ENCODE results near the gene GPC5.
A peak's percentile ranks its signal among the peaks of the same experiment; 100 is the strongest.

GPC5 gene

DNA sequence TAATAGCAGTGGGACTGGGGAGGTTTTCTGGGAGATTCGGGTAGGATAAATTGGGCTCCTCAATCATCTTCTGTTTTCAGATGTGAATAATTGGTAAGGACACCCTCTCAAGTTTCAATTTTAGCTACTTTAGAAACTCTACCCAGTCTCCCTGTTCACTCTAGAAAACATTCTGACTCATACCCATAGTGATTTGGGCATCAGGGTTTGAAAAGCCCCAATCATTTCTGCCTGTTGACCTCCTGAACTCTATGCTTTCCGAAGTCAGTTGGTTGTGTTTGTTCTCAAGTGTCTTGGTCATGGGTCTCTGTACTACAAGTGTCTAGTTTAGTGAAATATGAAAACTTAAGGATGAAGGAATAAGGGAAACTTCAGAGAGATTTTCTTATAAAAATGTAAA, 916.8 kb downstream of the GPC5 start:
- TF ChIP-seq, protein P1, sequence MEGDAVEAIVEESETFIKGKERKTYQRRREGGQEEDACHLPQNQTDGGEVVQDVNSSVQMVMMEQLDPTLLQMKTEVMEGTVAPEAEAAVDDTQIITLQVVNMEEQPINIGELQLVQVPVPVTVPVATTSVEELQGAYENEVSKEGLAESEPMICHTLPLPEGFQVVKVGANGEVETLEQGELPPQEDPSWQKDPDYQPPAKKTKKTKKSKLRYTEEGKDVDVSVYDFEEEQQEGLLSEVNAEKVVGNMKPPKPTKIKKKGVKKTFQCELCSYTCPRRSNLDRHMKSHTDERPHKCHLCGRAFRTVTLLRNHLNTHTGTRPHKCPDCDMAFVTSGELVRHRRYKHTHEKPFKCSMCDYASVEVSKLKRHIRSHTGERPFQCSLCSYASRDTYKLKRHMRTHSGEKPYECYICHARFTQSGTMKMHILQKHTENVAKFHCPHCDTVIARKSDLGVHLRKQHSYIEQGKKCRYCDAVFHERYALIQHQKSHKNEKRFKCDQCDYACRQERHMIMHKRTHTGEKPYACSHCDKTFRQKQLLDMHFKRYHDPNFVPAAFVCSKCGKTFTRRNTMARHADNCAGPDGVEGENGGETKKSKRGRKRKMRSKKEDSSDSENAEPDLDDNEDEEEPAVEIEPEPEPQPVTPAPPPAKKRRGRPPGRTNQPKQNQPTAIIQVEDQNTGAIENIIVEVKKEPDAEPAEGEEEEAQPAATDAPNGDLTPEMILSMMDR (IDR thresholded peaks at IDR 0.05; ENCODE audit: low read depth, low read length), result no peak
- no peak for DNase-seq (ENCODE audit: low read depth in 2 of 2)
- no peak overlapping the region for H3K4me3 ChIP-seq (replicated peaks in 1 of 2; ENCODE audit: low read depth in 2 of 2, low read length in 2 of 2)

DNA sequence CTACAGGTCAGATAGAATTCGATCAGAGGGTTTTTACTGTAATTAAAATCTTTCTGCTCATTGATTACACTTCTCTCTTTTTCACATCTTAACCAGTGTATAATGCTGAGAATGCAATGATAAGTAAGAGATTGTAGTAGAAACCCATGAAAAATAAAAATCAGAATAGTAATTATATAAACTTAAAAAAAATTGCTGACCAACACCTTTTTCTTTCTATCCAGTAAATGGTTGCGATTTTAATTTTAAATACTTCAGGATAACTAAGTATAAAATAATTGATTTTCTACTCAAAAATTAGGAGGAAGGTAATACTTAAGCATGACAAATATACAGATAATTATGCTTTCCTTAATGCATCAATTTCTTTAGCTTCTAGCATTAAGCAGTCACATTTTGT, 917.6 kb downstream of the GPC5 start:
- DNase-seq (ENCODE audit: low read depth in 2 of 2), result no peak
- TF ChIP-seq, protein P1 (IDR thresholded peaks at IDR 0.05; ENCODE audit: low read depth, low read length), result no peak
- H3K4me3 ChIP-seq (replicated peaks in 1 of 2; ENCODE audit: low read depth in 2 of 2, low read length in 2 of 2), result no peak overlapping the region

DNA sequence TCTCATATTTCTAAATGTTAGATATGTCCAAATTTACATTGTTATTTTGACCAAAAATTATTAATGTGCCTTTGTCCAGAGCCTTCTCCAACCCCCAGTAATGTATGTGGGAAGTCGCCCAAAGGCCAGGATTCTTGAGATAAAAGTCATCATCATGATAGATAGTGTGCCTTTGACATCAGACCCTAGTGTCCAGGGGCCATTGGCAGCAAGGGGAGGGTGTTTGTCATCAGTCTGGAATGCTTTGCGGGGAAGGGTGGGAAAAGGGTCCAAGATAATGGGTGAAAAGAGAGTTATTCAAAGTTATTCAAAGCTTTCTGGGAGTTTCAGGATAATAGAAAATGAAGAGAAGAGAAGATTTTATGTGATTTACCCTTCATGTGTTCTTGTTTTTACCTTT, 918.6 kb downstream of the GPC5 start:
- DNase-seq (ENCODE audit: low read depth in 2 of 2), result peak; percentile 3 to 82
- H3K4me3 ChIP-seq (replicated peaks in 1 of 2; ENCODE audit: low read depth in 2 of 2, low read length in 2 of 2), result no peak overlapping the region
- TF ChIP-seq, protein P1 (IDR thresholded peaks at IDR 0.05; ENCODE audit: low read depth, low read length), result no peak

DNA sequence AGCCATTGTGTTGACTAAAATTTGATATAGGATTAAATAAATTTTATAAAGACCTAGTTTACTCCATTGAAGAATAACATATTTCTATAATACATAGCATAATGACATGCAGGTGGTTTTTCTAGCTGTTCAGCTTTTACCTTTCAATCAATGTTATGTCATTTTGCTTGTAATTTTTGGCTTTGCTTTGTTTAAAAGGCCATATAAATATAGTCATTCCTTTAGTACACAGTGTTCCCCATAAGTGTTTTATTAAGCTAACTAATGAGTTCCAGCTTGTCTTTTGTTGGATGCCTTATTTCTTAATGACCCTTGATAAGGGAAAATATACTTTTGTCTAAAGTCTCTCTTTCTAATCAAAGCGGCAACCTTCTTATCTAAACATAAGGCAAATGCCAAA, 921.9 kb downstream of the GPC5 start:
- TF ChIP-seq, protein P1 (IDR thresholded peaks at IDR 0.05; ENCODE audit: low read depth, low read length), result no peak
- H3K4me3 ChIP-seq (replicated peaks in 1 of 2; ENCODE audit: low read depth in 2 of 2, low read length in 2 of 2), result no peak overlapping the region
- DNase-seq (ENCODE audit: low read depth in 2 of 2), result no peak

DNA sequence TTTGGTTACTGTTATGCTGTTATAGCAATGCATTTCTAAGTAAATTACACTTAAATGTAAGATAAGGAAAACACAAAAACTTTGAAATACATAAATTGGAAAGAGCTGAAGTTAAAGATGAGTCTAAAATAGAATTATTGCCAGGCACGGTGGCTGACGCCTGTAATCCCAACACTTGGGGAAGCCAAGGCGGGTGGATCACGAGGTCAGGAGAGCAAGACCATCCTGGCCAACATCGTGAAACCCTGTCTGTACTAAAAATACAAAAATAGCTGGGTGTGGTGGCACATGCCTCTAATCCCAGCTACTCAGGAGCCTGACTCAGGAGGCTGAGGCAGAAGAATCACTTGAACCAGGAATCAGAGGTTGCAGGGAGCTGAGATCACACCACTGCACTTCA, 922.8 kb downstream of the GPC5 start:
- no peak overlapping the region for H3K4me3 ChIP-seq (replicated peaks in 1 of 2; ENCODE audit: low read depth in 2 of 2, low read length in 2 of 2)
- TF ChIP-seq, protein P1 (IDR thresholded peaks at IDR 0.05; ENCODE audit: low read depth, low read length), result no peak
- no peak for DNase-seq (ENCODE audit: low read depth in 2 of 2)

DNA sequence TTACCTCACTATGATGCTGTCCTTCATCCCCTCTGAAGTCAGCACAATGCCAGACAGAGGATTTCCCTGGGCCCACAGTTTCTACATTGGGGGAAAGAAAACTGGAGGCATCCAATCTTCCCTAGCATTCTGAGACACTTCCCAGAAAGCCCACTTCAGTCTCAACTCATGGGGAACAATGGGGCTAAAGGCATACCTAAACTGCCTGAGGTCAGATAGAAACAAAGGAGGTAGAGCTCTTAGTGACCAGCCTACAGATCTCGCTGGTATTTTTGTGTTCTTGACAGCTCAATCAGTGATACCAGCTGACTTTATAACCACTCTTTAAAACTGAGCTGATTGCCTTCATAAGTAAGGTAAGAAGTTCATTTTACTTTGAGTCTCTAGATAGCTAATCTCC, 947.2 kb downstream of the GPC5 start:
- DNase-seq (ENCODE audit: low read depth in 2 of 2), result no peak
- no peak overlapping the region for H3K4me3 ChIP-seq (replicated peaks in 1 of 2; ENCODE audit: low read depth in 2 of 2, low read length in 2 of 2)
- TF ChIP-seq, protein P1 (IDR thresholded peaks at IDR 0.05; ENCODE audit: low read depth, low read length), result no peak

DNA sequence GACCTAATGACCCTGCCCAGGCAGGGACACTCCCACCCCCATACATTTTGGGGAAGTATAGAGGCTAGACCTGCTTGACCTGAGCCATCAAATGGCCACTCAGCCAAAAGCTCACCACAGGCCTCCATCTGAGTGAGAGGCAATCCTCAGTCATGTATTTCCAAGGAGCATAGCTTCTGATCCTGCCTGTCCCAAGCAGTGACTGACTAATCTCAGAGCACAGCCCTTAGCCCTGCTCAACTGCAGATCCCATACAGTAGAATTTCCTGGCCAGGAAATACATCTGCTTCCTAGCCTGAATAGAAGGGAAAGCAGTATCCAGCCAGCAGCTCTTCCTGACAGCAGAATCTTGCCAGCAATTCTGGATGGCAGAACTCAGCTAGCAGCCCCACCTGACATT, 947.6 kb downstream of the GPC5 start:
- no peak overlapping the region for H3K4me3 ChIP-seq (replicated peaks in 1 of 2; ENCODE audit: low read depth in 2 of 2, low read length in 2 of 2)
- TF ChIP-seq, protein P1 (IDR thresholded peaks at IDR 0.05; ENCODE audit: low read depth, low read length), result no peak
- peak in 1 of 2 donors; percentile 45 for DNase-seq (ENCODE audit: low read depth in 2 of 2)

Data from cardiac fibroblast (primary cell).